ENCODE results near the gene NT5DC3.

The NT5DC3 gene

GRCh38 chr12:103807561-103808238, 33.3 kb downstream of the NT5DC3 start:
- no peak for DNase-seq

GRCh38 chr12:103806803-103807202, 34.2 kb downstream of the NT5DC3 start:
- no peak for DNase-seq

GRCh38 chr12:103805655-103806360, 35.2 kb downstream of the NT5DC3 start:
- DNase-seq = no peak

- no peak for DNase-seq
Measured at GRCh38 chr12:103803847-103804246, 37.2 kb downstream of the NT5DC3 start.

GRCh38 chr12:103802586-103802886, 38.5 kb downstream of the NT5DC3 start:
- no peak for DNase-seq

- DNase-seq = no peak
Measured at GRCh38 chr12:103801709-103802585, 39.1 kb downstream of the NT5DC3 start.

- DNase-seq = no peak
Measured at GRCh38 chr12:103799857-103800771, 40.9 kb downstream of the NT5DC3 start.

GRCh38 chr12:103799504-103799856, 41.6 kb downstream of the NT5DC3 start:
- DNase-seq = no peak

- no peak for DNase-seq
Measured at GRCh38 chr12:103798586-103798985, 42.4 kb downstream of the NT5DC3 start.

GRCh38 chr12:103794309-103795213, 46.5 kb downstream of the NT5DC3 start:
- DNase-seq = no peak

- no peak for DNase-seq
Measured at GRCh38 chr12:103793512-103794045, 47.5 kb downstream of the NT5DC3 start.

- no peak for DNase-seq
Measured at GRCh38 chr12:103793046-103793445, 48.0 kb downstream of the NT5DC3 start.

GRCh38 chr12:103791350-103791920, 49.6 kb downstream of the NT5DC3 start:
- no peak for DNase-seq

GRCh38 chr12:103786201-103786600, 54.8 kb downstream of the NT5DC3 start:
- DNase-seq = no peak

- no peak for DNase-seq
Measured at GRCh38 chr12:103785243-103786031, 55.6 kb downstream of the NT5DC3 start.

- no peak for DNase-seq
Measured at GRCh38 chr12:103783744-103784664, 57.0 kb downstream of the NT5DC3 start.

GRCh38 chr12:103782399-103782798, 58.6 kb downstream of the NT5DC3 start:
- no peak for DNase-seq

GRCh38 chr12:103780992-103781391, 60.0 kb downstream of the NT5DC3 start:
- no peak for DNase-seq

GRCh38 chr12:103780093-103780440, 61.0 kb downstream of the NT5DC3 start:
- no peak for DNase-seq

Measured in activated CD4-positive, alpha-beta T cell treated with anti-CD3 and anti-CD28 coated beads, Interleukin-2, amount 50 U/mL, for 48 hours (primary cell).